Cardiac fibroblast (primary cell): ENCODE results near the gene PGLYRP1.

Source experiments
- DNase-seq, 2 donors: peaks; one replicate each; pipeline versions ENCODE4 v3.0.0 to v3.0.0-alpha.2; 2010; ENCODE audit warnings: low read depth in 2 of 2
- H3K4me3 ChIP-seq, 2 donors: replicated peaks in 1 of 2; 1 replicate in 1 of 2; 2 replicates in 1 of 2; pipeline ENCODE4 v1.5.1; 2011; ENCODE audit warnings: low read depth in 2 of 2, low read length in 2 of 2, mild to moderate bottlenecking in 2 of 2, moderate library complexity in 1 of 2
- TF ChIP-seq, protein P1 (sequence below): IDR thresholded peaks from one replicate; pipeline ENCODE4 v1.5.1; 2011; ENCODE audit warnings: low read depth, mild to moderate bottlenecking, low read length, inconsistent platforms

The PGLYRP1 gene

DNA sequence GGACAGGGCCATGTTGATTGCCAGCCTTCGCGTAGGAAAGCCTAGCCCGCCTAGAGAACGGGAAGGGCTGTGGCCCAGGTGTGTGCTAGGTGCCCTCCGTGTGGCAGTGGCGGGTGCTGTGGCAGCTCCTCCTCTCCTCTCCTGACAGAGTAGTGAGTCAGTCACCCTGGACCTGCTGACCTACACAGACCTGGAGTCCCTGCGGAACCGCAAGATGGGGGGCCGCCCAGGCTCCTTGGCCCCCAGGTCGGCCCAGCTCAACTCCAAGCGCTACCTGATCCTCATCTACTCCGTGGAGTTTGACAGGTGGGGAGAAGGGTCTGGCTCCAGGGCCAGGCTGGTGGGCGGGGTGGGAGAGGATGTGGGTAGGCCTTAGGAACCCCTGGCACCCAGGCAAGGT, 16.4 kb downstream of the PGLYRP1 start:
- TF ChIP-seq, protein P1, sequence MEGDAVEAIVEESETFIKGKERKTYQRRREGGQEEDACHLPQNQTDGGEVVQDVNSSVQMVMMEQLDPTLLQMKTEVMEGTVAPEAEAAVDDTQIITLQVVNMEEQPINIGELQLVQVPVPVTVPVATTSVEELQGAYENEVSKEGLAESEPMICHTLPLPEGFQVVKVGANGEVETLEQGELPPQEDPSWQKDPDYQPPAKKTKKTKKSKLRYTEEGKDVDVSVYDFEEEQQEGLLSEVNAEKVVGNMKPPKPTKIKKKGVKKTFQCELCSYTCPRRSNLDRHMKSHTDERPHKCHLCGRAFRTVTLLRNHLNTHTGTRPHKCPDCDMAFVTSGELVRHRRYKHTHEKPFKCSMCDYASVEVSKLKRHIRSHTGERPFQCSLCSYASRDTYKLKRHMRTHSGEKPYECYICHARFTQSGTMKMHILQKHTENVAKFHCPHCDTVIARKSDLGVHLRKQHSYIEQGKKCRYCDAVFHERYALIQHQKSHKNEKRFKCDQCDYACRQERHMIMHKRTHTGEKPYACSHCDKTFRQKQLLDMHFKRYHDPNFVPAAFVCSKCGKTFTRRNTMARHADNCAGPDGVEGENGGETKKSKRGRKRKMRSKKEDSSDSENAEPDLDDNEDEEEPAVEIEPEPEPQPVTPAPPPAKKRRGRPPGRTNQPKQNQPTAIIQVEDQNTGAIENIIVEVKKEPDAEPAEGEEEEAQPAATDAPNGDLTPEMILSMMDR = no peak
- no peak for DNase-seq
- no peak overlapping the region for H3K4me3 ChIP-seq

DNA sequence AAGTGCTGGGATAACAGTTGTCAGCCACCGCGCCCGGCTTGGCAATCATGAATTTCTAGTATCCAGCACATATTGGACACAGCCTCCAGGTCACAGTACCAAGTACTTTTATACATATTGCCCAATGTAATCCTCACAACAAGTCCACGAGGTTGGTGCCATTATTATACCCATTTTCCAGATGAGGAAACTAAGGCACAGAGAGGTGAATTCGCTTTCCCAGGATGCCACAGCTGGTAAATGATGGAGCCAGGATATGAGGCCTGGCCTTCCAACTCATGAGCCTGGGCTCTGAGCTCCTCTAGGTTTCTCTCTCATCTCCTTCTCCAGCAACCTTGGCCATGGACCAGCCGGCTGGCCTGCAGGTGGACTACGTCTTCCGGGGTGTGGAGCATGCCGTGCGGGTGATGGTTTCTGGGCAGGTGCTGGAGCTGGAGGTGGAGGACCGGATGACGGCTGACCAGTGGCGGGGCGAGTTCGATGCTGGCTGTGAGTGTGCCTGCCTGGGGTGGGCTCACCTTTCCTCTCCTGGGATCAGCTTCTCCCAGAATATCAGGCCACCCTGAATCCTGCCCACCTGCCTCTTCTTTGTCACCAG, 20.1 kb downstream of the PGLYRP1 start:
- DNase-seq = no peak
- TF ChIP-seq, protein P1 = no peak
- no peak overlapping the region for H3K4me3 ChIP-seq

DNA sequence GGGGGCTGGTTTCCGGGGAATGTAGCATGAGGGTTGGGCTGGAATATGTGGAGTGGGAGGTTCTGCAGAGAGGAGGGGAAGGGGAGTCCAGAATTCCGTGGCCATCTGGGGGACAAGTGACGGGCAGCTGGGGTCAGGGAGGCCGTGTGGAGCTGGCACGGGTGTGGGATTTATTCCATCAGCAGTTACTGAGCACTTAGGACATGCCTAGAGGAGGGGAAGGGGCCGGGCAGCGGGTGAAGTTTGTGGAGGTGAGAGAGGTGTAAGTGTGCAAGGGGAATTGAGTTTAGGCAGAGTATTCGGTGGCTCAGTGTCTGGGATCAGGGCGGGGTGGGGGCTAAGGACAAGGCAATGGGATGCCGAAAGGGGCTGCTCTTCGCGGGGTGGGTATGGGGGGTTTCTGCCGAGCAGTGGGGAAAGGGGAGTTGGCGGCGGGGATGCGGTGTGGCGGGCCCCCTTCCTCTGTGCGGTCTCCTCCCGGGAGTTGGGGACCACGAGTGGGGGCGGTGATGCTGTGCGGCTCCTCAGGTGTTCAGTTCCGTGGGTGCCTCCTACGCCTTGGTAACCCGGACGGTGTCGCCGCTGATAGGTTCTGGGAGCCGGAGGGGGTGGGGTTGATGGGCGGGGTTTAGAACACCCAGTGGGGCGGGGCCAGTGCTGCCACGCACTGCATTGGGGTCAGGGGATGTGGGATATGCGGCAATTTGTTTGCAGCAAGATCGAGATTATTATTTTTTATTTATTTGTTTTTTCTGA, 22.2 kb downstream of the PGLYRP1 start:
- TF ChIP-seq, protein P1 = no peak
- peak overlapping the region in 1 of 2 donors; percentile 17 for H3K4me3 ChIP-seq
- no peak for DNase-seq

DNA sequence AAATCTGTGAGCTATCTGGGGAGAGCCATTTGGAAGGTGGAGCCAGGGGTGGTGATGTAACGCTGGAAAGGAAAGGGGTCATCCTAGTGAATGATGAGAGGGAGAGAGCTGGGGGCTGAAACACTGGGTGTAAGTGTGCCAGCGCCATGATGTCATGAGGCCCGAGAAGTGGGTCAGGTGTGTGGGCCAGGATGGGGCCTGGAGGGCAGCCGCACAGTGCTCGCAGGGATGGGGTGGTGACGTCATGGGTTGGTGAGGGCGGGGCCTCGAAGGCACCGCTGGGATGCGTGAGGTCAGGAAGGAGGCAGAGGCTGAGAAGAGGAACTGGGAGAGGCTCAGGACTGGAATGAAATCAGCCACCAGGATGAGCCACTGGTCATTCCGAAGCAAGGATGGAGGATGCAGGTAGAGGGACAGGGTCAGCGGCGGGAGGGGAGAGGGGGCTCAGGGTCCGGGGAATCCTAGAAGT, 23.2 kb downstream of the PGLYRP1 start:
- DNase-seq = peak; percentile 21 to 39
- TF ChIP-seq, protein P1 = no peak
- no peak overlapping the region for H3K4me3 ChIP-seq

DNA sequence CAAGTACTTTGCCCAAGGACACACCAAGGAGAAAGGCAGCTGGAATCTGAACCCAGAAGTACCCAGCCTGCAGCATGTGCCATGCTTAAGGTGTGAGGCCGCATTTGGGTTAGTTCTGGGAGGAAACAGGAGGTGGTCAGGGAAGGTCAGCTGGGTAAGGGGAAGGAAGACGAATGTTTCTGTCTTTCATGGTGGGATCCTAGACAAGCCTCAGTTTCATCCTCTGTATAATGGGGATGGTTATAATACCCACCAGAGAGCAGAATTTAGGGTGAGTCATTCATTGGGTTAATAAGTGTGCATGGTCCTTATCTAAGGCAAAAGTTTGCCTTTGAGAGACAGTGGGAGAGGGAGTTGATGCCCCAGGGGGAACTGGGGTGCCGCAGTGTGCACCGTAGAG, 24.0 kb downstream of the PGLYRP1 start:
- H3K4me3 ChIP-seq = no peak overlapping the region
- DNase-seq = no peak
- TF ChIP-seq, protein P1 = no peak

DNA sequence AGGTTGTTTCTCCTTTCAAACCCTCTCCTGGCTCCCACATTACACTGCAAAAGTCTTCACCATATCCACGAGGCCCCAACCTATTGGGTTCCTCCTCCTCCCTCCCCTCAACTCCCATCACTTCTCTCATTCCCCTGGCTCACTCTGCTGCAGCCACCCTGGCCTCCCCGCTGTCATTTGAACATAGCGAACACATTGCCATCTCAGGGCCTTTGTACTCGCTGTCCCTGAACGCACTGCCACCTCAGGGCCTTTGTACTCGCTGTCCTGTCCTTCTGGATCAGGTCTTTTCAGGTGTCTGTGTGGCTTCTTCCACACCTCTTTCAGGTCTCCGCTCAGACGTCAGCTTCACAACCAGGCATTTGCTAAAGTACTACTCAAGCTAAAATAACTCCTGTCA, 25.9 kb downstream of the PGLYRP1 start:
- TF ChIP-seq, protein P1 = no peak

More for the DNA sequence above, 25.9 kb downstream of the PGLYRP1 start:
- no peak for DNase-seq
- no peak overlapping the region for H3K4me3 ChIP-seq
